GM12801 (cell line): ENCODE data around the gene RTBDN.

Source experiments
- TF ChIP-seq, protein P1 (sequence below): IDR thresholded peaks from one replicate; pipeline ENCODE4 v1.5.1; 2011; ENCODE audit warnings: control low read depth; ENCODE audit not compliant: insufficient read length; ENCODE audit errors: extremely low read depth

Gene RTBDN

DNA sequence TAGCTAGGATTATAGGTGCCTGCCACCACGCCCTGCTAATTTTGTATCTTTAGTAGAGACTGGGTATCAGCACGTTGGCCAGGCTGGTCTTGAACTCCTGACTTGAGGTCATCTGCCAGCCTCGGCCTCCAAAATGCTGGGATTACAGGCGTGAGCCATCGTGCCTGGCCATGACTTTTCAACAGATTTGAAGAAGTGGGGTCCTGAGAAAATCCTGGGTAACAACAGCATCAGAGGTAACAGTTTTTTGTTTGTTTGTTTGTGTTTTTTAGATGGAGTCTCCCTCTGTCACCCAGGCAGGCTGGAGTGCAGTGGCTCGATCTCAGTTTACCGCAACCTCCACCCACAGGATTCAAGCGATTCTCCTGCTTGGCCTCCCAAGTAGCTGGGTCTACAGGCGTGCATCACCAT, 39.4 kb downstream of the RTBDN start:
- TF ChIP-seq, protein P1, sequence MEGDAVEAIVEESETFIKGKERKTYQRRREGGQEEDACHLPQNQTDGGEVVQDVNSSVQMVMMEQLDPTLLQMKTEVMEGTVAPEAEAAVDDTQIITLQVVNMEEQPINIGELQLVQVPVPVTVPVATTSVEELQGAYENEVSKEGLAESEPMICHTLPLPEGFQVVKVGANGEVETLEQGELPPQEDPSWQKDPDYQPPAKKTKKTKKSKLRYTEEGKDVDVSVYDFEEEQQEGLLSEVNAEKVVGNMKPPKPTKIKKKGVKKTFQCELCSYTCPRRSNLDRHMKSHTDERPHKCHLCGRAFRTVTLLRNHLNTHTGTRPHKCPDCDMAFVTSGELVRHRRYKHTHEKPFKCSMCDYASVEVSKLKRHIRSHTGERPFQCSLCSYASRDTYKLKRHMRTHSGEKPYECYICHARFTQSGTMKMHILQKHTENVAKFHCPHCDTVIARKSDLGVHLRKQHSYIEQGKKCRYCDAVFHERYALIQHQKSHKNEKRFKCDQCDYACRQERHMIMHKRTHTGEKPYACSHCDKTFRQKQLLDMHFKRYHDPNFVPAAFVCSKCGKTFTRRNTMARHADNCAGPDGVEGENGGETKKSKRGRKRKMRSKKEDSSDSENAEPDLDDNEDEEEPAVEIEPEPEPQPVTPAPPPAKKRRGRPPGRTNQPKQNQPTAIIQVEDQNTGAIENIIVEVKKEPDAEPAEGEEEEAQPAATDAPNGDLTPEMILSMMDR, result no peak

DNA sequence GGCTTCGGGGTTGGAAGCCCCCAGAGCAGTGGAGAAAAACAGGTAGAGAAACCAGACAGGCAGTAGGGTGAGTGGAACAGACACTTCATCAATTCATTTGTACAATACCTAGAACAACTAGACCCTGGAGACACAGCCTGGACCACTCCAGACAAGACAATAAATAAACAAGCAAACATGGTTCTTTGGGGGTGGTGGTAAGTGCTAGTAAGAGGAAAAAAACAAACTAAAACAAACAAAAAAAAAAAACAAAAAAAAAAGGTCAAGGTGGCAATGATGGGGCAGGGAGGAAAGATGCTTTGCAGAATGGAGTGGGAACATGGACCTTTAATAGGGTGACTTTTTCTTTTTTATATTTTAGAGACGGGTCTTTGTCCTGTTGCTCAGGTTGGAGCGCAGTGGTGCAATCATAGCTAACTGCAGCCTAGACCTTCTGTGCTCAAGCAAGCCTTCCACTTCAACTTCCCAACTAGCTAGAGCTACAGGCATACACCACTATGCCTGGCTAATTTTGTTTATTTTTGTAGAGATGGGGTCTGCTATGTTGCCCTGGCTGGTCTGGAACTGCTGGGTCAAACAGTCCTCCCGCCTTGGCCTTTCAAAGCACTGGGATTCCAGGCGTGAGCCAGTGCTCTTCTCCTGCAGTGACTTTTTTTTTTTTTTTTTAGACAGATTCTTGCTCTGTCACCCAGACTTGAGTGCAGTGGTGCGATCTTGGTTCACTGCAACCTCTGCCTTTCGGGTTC, 40.0 kb downstream of the RTBDN start:
- TF ChIP-seq, protein P1, result no peak

DNA sequence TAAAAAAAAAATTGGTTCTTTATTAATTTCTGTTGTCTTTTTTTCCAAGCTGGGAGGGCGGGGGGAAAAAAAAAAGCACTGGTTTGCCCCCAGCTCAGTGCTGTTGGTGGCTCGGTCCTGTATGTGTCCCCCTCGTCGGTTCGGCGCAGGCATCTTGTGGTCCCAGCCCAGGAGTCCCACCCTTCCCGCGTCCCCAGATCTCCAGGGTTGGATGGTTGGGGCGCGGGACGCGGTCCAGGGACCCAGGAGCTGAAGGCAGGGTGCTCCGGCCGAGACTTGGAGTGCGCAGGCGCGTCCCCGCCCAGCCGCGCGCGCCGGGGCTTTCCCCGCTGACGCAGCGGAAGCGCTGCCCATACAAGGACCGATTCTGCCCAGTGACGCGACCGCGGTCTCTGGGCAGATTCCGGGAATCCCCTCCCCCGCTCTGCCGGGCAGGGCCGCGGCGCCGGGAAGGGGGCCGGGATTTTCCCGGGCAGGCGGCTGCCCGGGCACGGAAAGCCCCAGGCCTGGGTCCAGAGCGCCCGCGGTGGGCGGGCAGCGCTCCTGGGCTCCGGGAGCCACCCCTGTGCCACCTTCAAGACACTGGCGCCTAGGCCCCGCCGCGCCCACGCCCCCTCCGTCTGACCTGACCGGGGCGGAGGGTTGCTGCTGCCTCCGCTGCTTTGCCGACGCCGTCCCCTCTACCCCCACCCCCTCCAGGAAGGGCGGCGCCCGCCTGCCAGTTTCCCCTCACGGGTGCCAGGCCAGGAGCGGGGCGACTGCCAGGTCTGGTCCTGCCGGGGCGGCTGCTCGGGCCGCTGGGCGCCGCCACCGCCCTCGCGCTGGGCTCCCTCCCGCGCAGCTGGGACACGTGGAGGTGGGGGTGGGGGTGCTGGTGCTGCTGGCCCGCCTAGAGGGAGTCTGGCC, 40.8 kb downstream of the RTBDN start:
- TF ChIP-seq, protein P1, result no peak

DNA sequence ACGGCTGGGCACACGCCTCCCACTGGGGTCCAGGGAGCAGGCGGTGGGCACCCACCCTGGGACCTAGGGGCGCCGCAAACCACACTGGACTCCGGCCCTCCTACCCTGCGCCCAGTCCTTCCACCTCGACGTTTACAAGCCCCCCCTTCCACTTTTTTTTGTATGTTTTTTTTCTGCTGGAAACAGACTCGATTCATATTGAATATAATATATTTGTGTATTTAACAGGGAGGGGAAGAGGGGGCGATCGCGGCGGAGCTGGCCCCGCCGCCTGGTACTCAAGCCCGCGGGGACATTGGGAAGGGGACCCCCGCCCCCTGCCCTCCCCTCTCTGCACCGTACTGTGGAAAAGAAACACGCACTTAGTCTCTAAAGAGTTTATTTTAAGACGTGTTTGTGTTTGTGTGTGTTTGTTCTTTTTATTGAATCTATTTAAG, 41.5 kb downstream of the RTBDN start:
- TF ChIP-seq, protein P1, result no peak

DNA sequence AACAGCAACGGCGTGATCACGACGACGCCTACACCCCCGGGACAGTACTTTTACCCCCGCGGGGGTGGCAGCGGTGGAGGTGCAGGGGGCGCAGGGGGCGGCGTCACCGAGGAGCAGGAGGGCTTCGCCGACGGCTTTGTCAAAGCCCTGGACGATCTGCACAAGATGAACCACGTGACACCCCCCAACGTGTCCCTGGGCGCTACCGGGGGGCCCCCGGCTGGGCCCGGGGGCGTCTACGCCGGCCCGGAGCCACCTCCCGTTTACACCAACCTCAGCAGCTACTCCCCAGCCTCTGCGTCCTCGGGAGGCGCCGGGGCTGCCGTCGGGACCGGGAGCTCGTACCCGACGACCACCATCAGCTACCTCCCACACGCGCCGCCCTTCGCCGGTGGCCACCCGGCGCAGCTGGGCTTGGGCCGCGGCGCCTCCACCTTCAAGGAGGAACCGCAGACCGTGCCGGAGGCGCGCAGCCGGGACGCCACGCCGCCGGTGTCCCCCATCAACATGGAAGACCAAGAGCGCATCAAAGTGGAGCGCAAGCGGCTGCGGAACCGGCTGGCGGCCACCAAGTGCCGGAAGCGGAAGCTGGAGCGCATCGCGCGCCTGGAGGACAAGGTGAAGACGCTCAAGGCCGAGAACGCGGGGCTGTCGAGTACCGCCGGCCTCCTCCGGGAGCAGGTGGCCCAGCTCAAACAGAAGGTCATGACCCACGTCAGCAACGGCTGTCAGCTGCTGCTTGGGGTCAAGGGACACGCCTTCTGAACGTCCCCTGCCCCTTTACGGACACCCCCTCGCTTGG, 42.1 kb downstream of the RTBDN start:
- TF ChIP-seq, protein P1, result no peak

DNA sequence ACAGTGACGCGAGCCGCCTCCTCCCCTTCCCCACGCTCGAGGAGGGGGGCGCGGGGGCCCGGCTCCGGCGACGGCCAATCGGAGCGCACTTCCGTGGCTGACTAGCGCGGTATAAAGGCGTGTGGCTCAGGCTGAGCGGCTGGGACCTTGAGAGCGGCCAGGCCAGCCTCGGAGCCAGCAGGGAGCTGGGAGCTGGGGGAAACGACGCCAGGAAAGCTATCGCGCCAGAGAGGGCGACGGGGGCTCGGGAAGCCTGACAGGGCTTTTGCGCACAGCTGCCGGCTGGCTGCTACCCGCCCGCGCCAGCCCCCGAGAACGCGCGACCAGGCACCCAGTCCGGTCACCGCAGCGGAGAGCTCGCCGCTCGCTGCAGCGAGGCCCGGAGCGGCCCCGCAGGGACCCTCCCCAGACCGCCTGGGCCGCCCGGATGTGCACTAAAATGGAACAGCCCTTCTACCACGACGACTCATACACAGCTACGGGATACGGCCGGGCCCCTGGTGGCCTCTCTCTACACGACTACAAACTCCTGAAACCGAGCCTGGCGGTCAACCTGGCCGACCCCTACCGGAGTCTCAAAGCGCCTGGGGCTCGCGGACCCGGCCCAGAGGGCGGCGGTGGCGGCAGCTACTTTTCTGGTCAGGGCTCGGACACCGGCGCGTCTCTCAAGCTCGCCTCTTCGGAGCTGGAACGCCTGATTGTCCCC, 42.9 kb downstream of the RTBDN start, which contains the start of gene JUNB:
JUNB (plus strand) TSS at position 142 of the 706 bp plus-strand sequence; CDS start at position 428, 286 bp downstream.
- TF ChIP-seq, protein P1, result no peak
